Activated CD8-positive, alpha-beta memory T cell treated with anti-CD3 and anti-CD28 coated beads, Interleukin-2, amount 50 U/mL, for 24 hours (primary cell): ENCODE measurements around the gene NUFIP1.
"Not testable (repeated sequence)": the region's sequence is repeated elsewhere in the genome, so short reads cannot be mapped to it uniquely, and the experiment has no call there.

Experiments used
- DNase-seq: peaks from one replicate; pipeline ENCODE4 v3.0.0-alpha.2; 2020; ENCODE audit errors: extremely low read depth

NUFIP1 gene

GRCh38 chr13:44969551-44970484 is 19.5 kb downstream of the NUFIP1 start:
- no peak for DNase-seq

DNA sequence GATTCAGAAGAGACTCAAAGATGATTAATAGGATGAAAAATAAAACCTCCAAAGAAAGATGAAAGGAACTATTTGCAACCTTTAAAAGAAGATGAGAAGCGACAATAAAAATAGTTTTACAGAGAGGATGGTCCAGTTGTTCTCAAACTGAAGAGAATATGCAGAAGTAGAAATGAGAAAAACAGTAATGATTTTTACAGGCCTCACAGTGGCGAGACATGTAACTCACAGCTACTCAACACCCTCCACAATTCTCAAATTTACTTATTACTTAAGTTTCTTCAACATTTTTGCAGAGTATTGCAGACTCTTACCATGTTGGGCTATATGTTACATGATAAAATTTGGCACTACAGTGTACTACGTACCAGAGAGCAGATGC is 20.8 kb downstream of the NUFIP1 start:
- DNase-seq = no peak

GRCh38 chr13:44967704-44968433 is 21.4 kb downstream of the NUFIP1 start:
- no peak for DNase-seq

GRCh38 chr13:44961997-44962396 is 27.3 kb downstream of the NUFIP1 start:
- no peak for DNase-seq

DNA sequence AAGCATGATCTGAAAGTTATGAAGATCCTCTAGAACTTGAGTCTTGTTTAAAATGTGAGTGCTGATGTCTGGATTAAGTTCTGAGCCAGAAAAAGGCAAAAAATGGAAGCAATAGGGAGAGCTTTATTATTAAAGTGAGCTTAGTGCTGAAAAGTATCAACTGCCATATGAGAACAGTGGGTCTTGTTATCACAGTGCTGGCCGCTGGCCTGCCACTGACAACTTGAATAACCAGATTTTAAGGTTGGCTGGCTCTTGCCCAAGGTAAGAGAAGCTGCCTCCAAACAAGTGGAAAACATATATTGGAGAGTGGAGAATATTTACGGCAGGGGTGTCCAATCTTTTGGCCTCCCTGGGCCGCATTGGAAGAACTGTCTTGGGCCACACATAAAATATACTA is 33.9 kb downstream of the NUFIP1 start:
- DNase-seq = no peak

DNA sequence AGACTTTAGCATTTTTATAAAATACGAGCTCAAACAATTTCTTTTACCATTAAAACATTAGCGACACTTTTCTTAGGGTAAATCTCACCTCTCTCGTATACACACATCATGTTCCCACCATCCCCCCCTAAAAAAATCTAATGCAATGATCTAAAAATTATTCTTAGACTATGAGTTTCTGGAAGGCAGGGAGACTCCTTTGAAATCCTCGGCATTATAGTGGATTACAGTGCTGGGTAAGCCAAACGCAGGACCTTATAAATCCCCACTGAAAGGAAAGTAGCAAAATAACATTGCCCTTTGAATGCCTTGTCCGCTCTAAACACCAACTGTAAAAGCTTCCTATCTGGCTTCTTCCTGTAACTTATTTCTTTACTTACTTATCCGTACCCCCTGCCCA is 35.0 kb downstream of the NUFIP1 start:
- DNase-seq = no peak

- DNase-seq = no peak
Measured at GRCh38 chr13:44952671-44953070, 36.6 kb downstream of the NUFIP1 start.

DNA sequence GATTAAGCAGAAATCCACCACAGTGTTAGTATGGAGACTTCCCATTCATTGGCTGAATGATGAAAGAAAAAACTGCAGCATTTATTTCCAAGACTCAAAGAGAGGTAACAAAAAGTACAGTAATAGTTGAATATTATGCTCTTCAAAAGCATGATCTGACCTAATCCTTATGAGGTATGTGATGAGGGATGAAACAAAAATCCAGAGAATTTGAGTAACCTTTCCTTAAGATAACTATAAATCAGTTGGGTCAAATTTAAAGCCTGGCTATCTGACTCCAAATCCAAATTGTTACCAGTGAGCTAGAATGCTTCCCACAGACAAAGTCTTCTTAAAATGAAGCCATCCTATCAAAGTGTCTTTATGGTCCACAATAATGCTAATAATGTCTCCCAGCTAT is 38.1 kb downstream of the NUFIP1 start:
- DNase-seq = no peak

GRCh38 chr13:44943411-44943810 is 45.9 kb downstream of the NUFIP1 start:
- not testable (repeated sequence) for DNase-seq

DNA sequence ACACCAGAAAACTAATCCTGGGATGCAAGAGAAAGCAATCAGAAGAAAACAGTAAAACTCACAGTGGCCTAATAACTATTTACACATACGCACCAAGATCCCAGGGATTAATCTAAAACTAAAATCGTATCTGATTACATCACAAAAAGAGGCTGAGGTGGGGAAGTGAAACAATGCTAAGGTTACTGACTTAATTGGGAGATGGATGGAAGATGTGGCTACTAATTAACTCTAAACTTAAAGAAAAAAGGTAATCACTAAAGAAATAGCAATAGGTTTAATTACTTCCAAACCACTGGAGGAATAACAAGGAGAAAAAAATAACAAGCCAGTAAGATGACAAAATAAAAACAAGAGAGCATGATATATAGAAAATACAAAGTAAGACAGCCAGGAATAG is 50.4 kb downstream of the NUFIP1 start:
- DNase-seq = no peak

- no peak for DNase-seq
Measured at GRCh38 chr13:44936246-44936645, 53.0 kb downstream of the NUFIP1 start.

DNA sequence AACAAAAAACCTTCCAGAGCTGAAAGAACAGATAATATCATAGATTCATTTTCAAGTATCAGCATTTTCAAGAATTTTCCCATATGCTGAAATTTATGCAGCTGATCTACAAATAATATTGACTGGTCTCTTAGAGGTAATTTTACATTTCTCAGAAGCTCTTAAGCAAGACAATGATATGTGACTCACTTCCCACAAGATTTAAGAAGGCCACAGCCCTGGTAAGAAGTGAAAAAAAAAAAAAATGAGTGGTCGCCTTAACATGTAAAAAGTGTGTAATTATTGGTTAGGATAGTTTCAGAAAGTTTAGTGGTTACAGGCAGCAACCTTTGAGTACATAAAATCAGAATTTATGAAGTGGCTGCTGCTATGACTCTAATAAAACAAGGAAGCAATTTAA is 54.5 kb downstream of the NUFIP1 start:
- no peak for DNase-seq

GRCh38 chr13:44932850-44933251 is 56.4 kb downstream of the NUFIP1 start:
- DNase-seq = no peak

- no peak for DNase-seq
Measured at GRCh38 chr13:44932171-44932849, 57.0 kb downstream of the NUFIP1 start.

DNA sequence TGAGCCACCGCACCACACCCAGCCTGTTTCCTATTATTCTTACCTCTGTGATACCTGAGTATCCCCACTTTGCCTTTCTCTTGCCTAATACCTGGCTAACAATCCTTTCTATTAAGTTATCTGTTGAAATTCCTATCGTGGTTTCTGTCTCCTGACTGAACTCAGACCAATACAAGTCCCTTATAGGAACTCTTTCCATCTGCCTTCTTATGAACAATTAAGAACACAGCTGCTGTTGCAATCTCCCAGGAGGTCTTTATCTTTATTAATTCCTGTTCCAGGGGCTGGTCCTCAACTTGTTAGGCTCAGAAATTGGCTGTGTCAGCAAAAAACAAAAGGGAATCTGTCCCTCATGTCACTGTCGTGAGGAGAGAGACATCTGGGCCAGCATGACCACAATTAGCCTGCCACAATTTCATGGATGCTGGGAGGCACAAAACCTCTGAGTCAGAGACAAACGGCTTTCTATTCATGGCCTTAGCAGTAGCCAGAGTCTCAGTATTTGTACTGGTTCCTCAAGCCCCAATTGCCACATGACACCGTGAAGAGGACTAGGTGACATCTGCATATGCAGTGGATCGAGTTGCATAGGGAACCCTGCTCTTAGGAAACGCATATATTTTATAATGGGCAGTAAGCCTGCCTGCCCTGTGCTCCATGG is 58.2 kb downstream of the NUFIP1 start:
- no peak for DNase-seq

GRCh38 chr13:44930280-44930679 is 59.0 kb downstream of the NUFIP1 start:
- DNase-seq = no peak

DNA sequence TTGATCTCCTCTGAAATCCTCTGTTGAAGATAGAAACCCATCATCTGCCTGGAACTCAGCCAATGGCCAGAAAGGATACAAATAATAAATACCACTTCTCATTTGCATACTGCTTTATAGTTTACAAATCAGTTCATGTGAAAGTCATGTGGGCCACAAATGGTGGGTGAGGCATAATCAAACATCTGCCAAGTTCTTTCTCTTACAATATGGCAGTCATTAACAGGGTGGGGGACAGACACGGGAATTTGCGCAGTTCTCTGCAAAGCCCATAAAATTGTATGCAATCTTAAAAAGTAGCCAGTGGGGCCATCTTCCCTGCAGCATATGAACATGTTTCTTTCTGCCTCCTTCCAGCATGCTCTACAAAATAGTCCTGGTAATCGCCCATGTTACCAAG is 59.6 kb downstream of the NUFIP1 start:
- DNase-seq = no peak

DNA sequence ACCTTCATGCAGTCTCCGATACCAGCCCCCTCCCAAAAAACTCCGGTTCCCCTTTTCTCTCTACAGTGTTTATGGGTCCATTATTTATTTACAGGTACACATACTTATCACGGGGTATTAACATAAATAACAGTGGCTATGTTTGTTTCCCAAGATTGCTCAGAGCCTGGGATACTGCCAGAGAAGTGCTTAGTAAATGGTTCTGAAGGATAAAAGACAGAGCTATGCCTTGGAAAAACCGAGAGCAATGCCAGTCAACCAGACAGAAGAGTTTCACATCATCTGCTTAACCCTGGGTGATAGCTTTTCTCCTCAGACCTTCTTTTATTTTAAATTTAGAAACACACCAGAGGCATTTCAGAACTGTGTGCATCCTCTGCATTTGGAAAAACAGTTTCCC is 61.3 kb downstream of the NUFIP1 start:
- DNase-seq = no peak

GRCh38 chr13:44921931-44922758 is 67.1 kb downstream of the NUFIP1 start:
- no peak for DNase-seq

GRCh38 chr13:44921246-44921877 is 67.9 kb downstream of the NUFIP1 start:
- DNase-seq = no peak

- DNase-seq = no peak
Measured at GRCh38 chr13:44920013-44920412, 69.3 kb downstream of the NUFIP1 start.
